ENCODE measurements around the gene HBB.

HBB gene

DNA sequence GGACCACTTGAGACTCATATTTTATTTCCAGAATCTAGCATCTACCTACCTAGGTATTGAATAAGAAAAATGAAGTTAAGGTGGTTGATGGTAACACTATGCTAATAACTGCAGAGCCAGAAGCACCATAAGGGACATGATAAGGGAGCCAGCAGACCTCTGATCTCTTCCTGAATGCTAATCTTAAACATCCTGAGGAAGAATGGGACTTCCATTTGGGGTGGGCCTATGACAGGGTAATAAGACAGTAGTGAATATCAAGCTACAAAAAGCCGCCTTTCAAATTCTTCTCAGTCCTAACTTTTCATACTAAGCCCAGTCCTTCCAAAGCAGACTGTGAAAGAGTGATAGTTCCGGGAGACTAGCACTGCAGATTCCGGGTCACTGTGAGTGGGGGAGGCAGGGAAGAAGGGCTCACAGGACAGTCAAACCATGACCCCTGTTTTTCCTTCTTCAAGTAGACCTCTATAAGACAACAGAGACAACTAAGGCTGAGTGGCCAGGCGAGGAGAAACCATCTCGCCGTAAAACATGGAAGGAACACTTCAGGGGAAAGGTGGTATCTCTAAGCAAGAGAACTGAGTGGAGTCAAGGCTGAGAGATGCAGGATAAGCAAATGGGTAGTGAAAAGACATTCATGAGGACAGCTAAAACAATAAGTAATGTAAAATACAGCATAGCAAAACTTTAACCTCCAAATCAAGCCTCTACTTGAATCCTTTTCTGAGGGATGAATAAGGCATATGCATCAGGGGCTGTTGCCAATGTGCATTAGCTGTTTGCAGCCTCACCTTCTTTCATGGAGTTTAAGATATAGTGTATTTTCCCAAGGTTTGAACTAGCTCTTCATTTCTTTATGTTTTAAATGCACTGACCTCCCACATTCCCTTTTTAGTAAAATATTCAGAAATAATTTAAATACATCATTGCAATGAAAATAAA, 2.1 kb downstream of the HBB start:
- no peak for DNase-seq

DNA sequence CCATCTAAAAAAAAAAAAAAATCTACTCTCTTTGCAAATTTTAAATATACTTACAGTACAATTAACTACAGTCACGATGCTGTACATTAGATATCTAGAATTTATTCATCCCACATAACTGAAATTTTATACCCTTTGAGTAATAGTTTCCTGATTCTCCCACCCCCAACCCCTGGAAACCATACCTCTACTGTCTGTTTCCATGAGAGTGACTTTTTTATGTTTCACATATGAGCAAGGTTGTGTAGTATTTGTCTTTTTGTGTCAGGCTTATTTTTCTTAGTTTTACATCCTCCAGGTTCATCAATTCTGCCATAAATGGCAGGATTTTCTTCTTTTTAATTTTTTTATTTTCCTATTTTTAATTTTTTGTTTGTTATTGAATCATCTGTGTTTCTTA, 3.2 kb downstream of the HBB start:
- DNase-seq: no peak

DNA sequence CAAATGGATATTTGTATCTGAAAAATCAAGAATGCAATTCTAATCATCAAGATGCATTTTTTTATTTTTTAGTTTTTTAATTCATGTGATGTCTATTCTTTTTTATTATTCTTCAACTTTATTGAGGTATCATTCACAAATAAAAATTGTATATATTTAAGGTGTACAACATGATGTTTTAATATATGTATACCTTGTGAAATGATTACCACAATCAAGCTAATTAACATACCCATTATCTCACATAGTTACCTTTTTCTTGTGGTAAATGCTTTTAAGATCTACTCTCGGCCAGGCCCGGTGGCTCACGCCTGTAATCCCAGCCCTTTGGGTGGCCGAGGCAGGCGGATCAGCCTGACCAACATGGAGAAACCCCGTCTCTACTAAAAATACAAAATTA, 3.7 kb downstream of the HBB start:
- no peak for DNase-seq

DNA sequence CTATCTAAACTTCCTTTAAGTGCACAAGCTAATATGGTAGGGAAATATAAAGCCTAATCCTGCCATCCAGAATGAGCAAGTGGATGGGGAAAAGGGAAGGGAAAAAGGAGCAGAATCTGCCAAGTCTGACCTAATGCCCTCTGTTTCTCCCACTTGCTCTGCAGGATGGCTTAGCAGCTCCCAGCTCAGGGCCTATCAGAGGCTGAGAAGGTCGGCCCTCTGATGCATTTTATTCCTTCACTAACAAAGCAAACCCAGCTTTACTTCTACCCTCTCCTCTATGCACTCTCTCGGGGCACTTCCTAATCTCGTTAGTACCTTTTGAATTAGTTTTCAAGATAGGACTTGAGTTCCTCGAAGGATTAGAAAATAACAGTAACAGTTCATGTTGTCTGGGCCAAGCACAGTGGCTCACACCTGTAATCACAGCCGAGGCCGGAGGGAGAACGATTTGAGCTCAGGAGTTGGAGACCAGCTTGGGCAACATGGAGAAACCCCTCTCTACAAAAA, 16.4 kb downstream of the HBB start:
- DNase-seq: no peak

DNA sequence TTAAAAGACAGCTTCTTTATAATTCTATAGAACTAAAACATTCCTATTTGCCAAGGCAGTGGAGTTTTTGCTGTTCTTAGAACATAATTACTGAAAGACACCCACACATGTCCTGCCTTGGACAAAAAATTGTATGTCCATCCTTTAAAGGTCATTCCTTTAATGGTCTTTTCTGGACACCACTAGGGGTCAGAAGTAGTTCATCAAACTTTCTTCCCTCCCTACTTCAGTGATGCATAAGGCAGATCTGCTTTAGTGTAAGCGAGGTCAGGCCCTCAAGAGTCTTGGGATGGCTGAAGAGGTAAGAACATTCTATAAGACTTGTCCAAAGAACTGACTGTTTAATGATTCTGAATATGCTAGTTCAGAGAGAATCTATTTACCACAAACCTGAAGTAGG, 22.1 kb downstream of the HBB start:
- DNase-seq: no peak

DNA sequence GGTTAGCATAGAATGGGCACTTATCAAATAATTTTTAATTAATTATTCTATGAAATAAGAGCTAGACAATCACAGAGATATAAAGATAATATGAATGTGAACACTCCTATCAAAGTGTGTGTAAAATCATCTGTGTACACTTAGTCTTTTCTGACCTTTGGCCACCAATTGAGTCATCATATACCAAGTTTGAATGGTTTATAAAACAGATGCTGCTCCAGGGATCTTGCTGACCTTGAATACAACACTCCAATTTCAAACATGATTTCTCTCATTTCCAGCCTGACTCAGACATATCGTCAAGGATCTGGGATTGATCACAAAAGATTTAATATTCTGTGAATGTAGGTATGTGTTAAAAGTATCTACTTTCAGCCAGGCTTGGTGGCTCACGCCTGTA, 23.5 kb downstream of the HBB start:
- no peak for DNase-seq

DNA sequence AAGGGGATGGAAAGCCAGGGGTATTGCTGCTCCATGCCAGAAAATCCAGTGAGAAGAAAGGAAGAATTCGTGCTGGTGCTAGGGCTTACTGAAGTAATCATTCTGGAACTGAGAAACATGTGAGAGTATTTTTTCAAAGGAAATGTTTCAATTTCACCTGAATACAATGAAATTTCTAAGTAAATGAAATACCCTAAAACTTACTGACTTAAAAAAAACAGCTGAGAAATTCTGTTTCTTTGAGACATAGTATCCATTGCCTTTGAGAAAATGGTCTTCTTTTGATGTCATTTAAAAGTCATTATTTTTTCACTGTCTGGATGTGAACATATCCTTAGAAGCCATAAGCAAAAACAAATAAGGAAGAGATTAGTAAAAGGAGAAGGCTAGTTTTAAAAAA, 26.3 kb downstream of the HBB start, which contains the start of gene OR51V1:
Gene OR51V1 (minus strand): TSS at position 101 of the 400 bp plus-strand sequence. CDS start 0 bp downstream, at position 101.
- DNase-seq: no peak

DNA sequence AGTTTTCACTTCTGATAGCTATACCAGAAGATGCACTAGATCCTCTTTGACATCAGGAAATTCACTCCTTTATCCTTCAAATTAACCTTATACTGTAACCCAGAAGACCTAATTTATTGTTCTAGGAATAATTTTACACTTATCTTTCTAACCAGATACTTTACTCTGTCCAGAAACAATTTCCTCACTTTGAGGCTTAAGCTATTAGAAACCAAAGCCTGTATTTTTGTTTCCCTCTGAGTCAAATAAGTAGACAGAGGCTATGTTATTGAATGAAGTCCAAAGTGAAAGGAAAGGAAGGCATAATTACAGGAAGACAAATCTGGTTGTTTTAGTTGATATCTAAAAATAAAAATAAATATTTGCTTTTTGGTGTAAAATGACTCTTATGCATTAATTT, 28.6 kb downstream of the HBB start:
- DNase-seq: no peak

DNA sequence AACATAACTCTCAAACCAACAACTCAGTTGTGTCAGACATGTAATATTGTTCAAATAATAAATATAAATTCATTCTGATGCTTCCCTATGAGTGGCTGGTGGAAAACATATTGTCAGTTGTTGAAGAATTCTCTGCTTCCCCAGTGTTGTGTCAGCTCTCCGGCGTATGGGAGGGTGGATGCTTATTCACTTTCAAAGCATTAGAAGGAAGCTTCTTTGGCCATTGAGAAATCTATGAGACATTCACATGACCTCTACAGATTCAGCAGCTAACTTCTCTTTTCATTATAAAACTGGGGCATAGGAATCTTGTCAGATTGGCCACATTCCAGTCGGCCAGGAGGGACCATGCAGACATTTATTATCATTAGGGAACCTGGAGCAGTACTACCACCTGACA, 29.3 kb downstream of the HBB start:
- DNase-seq: no peak

DNA sequence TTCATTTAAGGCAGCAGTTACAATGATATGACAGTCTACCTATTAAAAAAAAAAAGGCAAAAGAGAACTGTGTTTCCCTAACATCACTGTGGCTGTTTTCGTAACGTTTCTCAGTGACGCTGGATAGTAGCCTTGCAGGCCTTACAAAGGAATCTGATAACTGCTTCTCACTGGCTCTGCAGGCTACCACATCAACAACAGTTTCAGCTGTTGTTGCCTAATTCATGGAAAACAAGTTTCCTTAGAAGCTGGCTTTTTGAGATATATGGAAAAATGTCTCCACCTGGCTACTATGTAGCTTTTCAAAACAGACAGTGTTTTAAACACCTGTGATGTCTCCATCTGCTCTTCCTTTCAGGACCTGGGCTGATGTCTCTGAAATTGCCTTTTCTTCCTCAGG, 30.1 kb downstream of the HBB start:
- DNase-seq: no peak

DNA sequence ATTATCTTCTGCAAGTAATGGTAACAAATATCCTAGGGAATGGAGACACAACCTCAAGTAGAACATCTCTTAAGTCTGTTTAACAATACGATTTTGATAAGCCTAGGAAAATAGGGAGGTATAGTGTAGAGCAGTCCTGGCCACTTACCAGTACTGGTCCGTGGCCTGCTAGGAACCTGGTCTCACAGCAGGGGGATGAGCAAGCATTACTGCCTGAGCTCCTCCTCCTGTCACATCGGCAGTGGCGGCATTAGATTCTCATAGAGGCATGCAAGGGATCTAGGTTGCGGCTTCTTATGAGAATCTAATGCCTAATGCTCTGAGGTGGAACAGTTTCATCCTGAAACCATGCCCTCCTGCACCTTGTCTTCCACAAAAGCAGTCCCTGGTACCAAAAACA, 30.8 kb downstream of the HBB start:
- DNase-seq: no peak

DNA sequence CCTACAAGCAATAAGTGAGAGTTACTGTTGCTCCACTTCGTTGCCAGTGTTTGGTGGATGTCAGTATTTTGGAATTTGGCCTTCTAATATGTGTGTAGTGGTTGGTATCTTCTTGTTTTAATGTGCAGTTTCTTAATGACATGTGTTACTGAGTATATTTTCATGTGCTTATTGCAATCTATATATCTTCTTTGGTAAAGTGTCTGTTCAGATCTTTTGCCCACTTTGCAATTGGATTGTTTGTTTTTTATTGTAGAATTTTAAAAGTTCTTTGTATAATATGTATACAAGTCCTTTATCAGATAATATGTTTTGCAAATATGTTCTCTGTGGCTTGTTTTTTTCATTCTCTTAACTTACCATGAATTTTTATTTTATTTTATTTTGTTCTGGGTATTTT, 34.1 kb downstream of the HBB start:
- no peak for DNase-seq

DNA sequence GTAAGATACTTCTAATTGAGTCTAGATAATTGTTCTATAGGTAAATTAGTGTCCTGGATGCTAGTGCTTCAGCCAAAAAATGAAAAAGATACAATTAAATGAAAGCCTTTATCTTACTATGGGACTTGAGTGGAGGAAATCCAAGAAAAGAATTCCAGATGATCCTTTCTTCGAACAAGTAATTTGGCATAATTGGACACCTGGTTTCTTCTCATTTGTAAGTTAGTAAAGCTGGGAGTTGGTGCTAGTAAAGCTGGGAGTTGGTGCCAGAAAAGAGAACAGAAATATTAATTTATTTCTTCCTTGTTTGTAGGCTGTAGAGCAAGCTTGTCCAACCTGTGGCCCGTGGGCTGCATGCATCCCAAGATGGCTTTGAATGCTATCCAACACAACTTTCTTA, 38.7 kb downstream of the HBB start:
- no peak for DNase-seq

DNA sequence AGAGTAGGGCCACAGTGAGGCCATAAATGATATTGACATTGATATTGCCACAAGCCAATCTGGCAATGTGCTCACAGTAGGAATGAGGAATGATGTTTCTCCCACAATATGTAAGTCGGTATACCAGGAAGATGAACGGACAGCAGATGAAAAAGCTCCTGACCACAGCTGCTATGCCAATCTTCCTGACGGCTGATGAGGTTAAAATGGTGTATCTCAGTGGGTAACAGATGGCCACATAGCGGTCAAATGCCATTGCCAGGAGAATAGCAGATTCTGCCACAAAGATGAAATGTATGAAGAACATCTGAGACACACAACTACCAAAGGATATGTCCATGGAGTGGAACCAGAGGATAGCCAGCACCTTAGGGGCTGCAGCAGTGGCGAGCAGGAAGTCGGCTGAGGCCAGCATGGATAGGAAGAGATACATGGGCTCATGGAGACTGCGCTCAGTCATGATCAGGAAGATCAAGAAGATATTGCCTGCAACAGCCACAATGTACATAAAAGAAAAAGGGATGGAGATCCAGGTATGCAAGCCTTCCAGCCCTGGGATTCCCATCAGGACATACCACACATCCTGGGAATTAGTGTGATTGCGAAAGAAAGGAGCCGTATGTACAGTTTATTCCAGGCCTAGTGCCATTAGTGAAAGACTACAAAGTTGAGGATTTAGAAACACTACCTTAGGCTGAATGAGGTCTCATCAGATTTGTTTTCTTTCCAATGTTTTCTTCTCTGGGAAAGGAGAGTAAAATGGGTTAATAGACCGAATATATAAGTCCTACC, 48.6 kb downstream of the HBB start:
- DNase-seq: no peak
